SK-N-SH (cell line): ENCODE results near the gene PHETA2. TPM values are rescaled to one million over a fixed set of nuclear protein-coding genes. Genes with fewer than 3 reads are reported as not detected.

Source experiments
- CTCF ChIA-PET: fragments of 300-600, 350-600 bp; formaldehyde crosslinking; extraction: SDS; loops from one replicate; lab custom pipeline; 2021; lab: Yijun Ruan, JAX
- POLR2A ChIA-PET: fragments of 350-600 bp; sonication (Branson Sonifier 250); formaldehyde crosslinking; extraction: SDS; loops from one replicate; lab custom pipeline; 2020; ENCODE audit warnings: antibody characterized with exemption, inconsistent platforms; lab: Yijun Ruan, JAX
- DNase-seq: peaks from one replicate; pipeline ENCODE4 v3.0.0; 2012
- H2AFZ ChIP-seq: fragments of 200-600 bp; sonication (generic); 2 replicates; pipeline ENCODE4 v1.8.1; 2016; ENCODE audit warnings: antibody characterized with exemption, mild to moderate bottlenecking, low read depth
- H3F3A ChIP-seq: fragments of 200-600 bp; sonication (generic); replicated peaks from 2 replicates; pipeline ENCODE3; 2016; ENCODE audit warnings: antibody characterized with exemption, mild to moderate bottlenecking; ENCODE audit not compliant: insufficient read depth
- H3K27ac ChIP-seq, 2 experiments: fragments of 200-500 bp in 1 of 2; fragments of 200-600 bp in 1 of 2; sonication (Bioruptor generic) in 1 of 2; sonication (generic), shearing (Covaris generic) in 1 of 2; 2 replicates each; pipeline versions ENCODE4 v1.5.1 to v1.6.1; 2014 to 2016; ENCODE audit warnings: low read depth in 2 of 2, inconsistent platforms in 1 of 2, low read length in 1 of 2, mild to moderate bottlenecking in 1 of 2, mixed read lengths in 1 of 2
- H3K27me3 ChIP-seq: fragments of 200-600 bp; sonication (generic), shearing (Covaris generic); 2 replicates; pipeline ENCODE4 v1.6.1; 2016; ENCODE audit warnings: mixed run types; ENCODE audit not compliant: insufficient read depth
- H3K36me3 ChIP-seq, 2 experiments: fragments of 200-500 bp in 1 of 2; fragments of 200-600 bp in 1 of 2; sonication (Bioruptor generic) in 1 of 2; sonication (generic) in 1 of 2; replicated peaks in 1 of 2; 2 replicates each; pipeline versions ENCODE3 to v1.5.1; 2014 to 2016; ENCODE audit warnings: low read length in 1 of 2, mild to moderate bottlenecking in 1 of 2; ENCODE audit not compliant: insufficient read depth in 2 of 2, control insufficient read depth in 1 of 2
- H3K4me1 ChIP-seq, 2 experiments: fragments of 200-500 bp in 1 of 2; fragments of 200-600 bp in 1 of 2; sonication (Bioruptor generic) in 1 of 2; sonication (generic), shearing (Covaris generic) in 1 of 2; 2 replicates each; pipeline versions ENCODE4 v1.5.1 to v1.6.1; 2014 to 2016; ENCODE audit warnings: low read depth in 1 of 2, low read length in 1 of 2, mixed run types in 1 of 2; ENCODE audit not compliant: insufficient read depth in 2 of 2, control insufficient read depth in 1 of 2
- H3K4me2 ChIP-seq: fragments of 200-600 bp; sonication (generic), shearing (Covaris generic); 2 replicates; pipeline ENCODE4 v1.6.1; 2017; ENCODE audit warnings: mixed run types
- H3K4me3 ChIP-seq, 2 experiments: fragments of 200-500 bp in 1 of 2; fragments of 200-600 bp in 1 of 2; sonication (Bioruptor generic) in 1 of 2; sonication (generic), shearing (Covaris generic) in 1 of 2; 2 replicates each; pipeline versions ENCODE4 v1.5.1 to v1.8.1; 2014 to 2016; ENCODE audit warnings: low read depth in 2 of 2, inconsistent platforms in 1 of 2, low read length in 1 of 2, mild to moderate bottlenecking in 1 of 2, mixed read lengths in 1 of 2, moderate library complexity in 1 of 2
- H3K79me2 ChIP-seq: fragments of 200-600 bp; sonication (generic); 2 replicates; pipeline ENCODE4 v1.8.1; 2017; ENCODE audit warnings: mild to moderate bottlenecking; ENCODE audit not compliant: insufficient read depth
- H3K9ac ChIP-seq: fragments of 200-600 bp; sonication (generic); 2 replicates; pipeline ENCODE4 v1.6.1; 2017; ENCODE audit warnings: mixed run types
- H3K9me2 ChIP-seq: fragments of 200-600 bp; sonication (generic); 2 replicates; pipeline ENCODE4 v1.6.1; 2017; ENCODE audit warnings: mixed run types
- H3K9me3 ChIP-seq: fragments of 200-600 bp; sonication (generic); 2 replicates; pipeline ENCODE4 v1.6.1; 2017; ENCODE audit warnings: mixed run types, mild to moderate bottlenecking, moderate library complexity
- H4K20me1 ChIP-seq: fragments of 200-600 bp; sonication (generic); 2 replicates; pipeline ENCODE4 v1.6.1; 2017; ENCODE audit warnings: mild to moderate bottlenecking, mixed run types; ENCODE audit not compliant: insufficient read depth
- CHD2 ChIP-seq: fragments of 150-350 bp; IDR thresholded peaks from 2 replicates; pipeline ENCODE4 v1.6.1; 2018; ENCODE audit warnings: low read length; ENCODE audit not compliant: partially characterized antibody
- ELF1 ChIP-seq: IDR thresholded peaks from 2 replicates; pipeline ENCODE4 v1.4.0; 2012
- EP300 ChIP-seq, 2 experiments: IDR thresholded peaks; 2 replicates each; pipeline versions ENCODE4 v1.4.0 to v1.6.1; 2012; ENCODE audit warnings: borderline replicate concordance in 1 of 2, low read depth in 1 of 2, low read length in 1 of 2
- EZH2phosphoT487 ChIP-seq: fragments of 200-600 bp; sonication (generic); IDR thresholded peaks from 2 replicates; pipeline ENCODE4 v1.6.1; 2017; ENCODE audit warnings: low read depth, mixed run types, mild to moderate bottlenecking, antibody characterized with exemption, moderate library complexity, borderline replicate concordance
- FOXJ3 ChIP-seq: sonication (generic); formaldehyde crosslinking; IDR thresholded peaks from 2 replicates; pipeline ENCODE4 v1.5.1; 2020; ENCODE audit warnings: mild to moderate bottlenecking, missing genetic modification reagents
- GATA2 ChIP-seq: sonication (generic); formaldehyde crosslinking; IDR thresholded peaks from 2 replicates; pipeline ENCODE4 v1.5.0; 2020; ENCODE audit warnings: mild to moderate bottlenecking, missing genetic modification reagents
- MEF2A ChIP-seq: IDR thresholded peaks from 2 replicates; pipeline ENCODE4 v1.4.0; 2012; ENCODE audit warnings: low read depth, borderline replicate concordance
- MXI1 ChIP-seq: IDR thresholded peaks from 2 replicates; pipeline ENCODE4 v1.6.1; 2012; ENCODE audit warnings: mild to moderate bottlenecking, low read depth, low read length, improper control_type of control experiment
- NRF1 ChIP-seq: IDR thresholded peaks from 2 replicates; pipeline ENCODE4 v1.6.1; 2012; ENCODE audit warnings: low read depth, mild to moderate bottlenecking, low read length
- POLR2AphosphoS5 ChIP-seq: IDR thresholded peaks from 2 replicates; pipeline ENCODE4 v1.6.1; 2012; ENCODE audit warnings: low read depth, low read length
- RFX5 ChIP-seq: IDR thresholded peaks from 2 replicates; pipeline ENCODE4 v1.6.1; 2012; ENCODE audit warnings: mild to moderate bottlenecking, improper control_type of control experiment, low read length
- SIN3A ChIP-seq: IDR thresholded peaks from 2 replicates; pipeline ENCODE4 v1.6.1; 2012; ENCODE audit warnings: low read depth, mild to moderate bottlenecking, low read length, moderate library complexity, borderline replicate concordance
- TCF12 ChIP-seq: IDR thresholded peaks from 2 replicates; pipeline ENCODE4 v1.4.0; 2012
- TEAD4 ChIP-seq: IDR thresholded peaks from 2 replicates; pipeline ENCODE4 v1.4.0; 2012; ENCODE audit warnings: mild to moderate bottlenecking, borderline replicate concordance; ENCODE audit not compliant: insufficient read depth
- YY1 ChIP-seq: IDR thresholded peaks from 2 replicates; pipeline ENCODE4 v1.4.0; 2012; ENCODE audit warnings: low read depth, mild to moderate bottlenecking
- WGBS: methylation state at CpG from one replicate; pipeline ENCODE4 v1.1.6; 2017; ENCODE audit warnings: low lambda C conversion rate; 5-methylcytosine and 5-hydroxymethylcytosine counted together
- polyA plus RNA-seq, 3 experiments: library from polyadenylated mRNA; depleted of rRNA; stranded (reverse); fragments of >200 nt; gene quantifications; 2 replicates each; pipeline ENCODE4 v1.2.3, GENCODE V29; 2012
- TF ChIP-seq, protein P1 (sequence below): fragments of 150-350 bp; IDR thresholded peaks from 2 replicates; pipeline ENCODE4 v1.6.1; 2017; ENCODE audit warnings: antibody characterized with exemption, low read length, low read depth, borderline replicate concordance
- TF ChIP-seq, protein P2 (sequence below): IDR thresholded peaks from 2 replicates; pipeline ENCODE4 v1.4.0; 2012; ENCODE audit warnings: low read depth, borderline replicate concordance
- TF ChIP-seq, protein P3 (sequence below): fragments of 150-350 bp; IDR thresholded peaks from 2 replicates; pipeline ENCODE4 v1.6.1; 2016; ENCODE audit warnings: mild to moderate bottlenecking, low read depth, low read length
- TF ChIP-seq, protein P4 (sequence below): IDR thresholded peaks from 2 replicates; pipeline ENCODE4 v1.6.1; 2012; ENCODE audit warnings: mild to moderate bottlenecking, low read depth, low read length, moderate library complexity

PHETA2 gene
- polyA plus RNA-seq, 1 of the 3 experiments (the other 2 are of a cell fraction), result 0.05 TPM

DNA sequence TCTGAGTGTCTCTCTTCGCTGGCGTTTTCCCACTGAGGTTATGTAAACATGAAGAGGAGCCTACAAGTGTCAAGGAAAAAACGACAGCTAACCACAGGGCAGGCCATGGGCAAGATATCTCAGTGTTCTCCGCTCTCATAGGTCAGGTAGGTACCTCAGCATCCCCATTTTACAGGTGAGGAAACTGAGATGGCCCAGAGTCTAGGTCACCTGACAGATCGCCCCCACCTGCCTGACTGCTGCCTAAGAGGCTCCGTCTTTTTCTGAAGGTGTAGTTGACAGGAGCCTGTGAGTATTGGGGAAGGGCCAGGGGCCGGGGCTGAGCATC, 17.4 kb downstream of the PHETA2 start:
- Histone ChIP-seq H4K20me1 (no peaks in the 10 kb centered on the region), H3K4me2 (peak overlapping the region; percentile 81), H3K9me2 (no peaks in the 10 kb centered on the region), H3K4me3 (peak overlapping the region; percentile 50 to 74), H3F3A (peaks cover 9% of the 10 kb centered on the region), H3K36me3 (peaks cover 6 to 8% of the 10 kb centered on the region in 2 experiments), H3K27ac (peak overlapping the region; percentile 50 to 62; a peak in 3 of 4 replicates), H2AFZ (peak overlapping the region; percentile 68; the same call in 1 of the 2 replicates), H3K9ac (peak overlapping the region; percentile 56), H3K27me3 (no peaks in the 10 kb centered on the region), H3K4me1 (peaks cover 0 to 4% of the 10 kb centered on the region in 2 experiments; a peak in 1 of 4 replicates), H3K79me2 (peaks cover 27% of the 10 kb centered on the region), H3K9me3 (no peaks in the 10 kb centered on the region)
- WGBS, result 78% methylated on average over 1 of the region's 7 CpGs
- TF ChIP-seq, protein P1, sequence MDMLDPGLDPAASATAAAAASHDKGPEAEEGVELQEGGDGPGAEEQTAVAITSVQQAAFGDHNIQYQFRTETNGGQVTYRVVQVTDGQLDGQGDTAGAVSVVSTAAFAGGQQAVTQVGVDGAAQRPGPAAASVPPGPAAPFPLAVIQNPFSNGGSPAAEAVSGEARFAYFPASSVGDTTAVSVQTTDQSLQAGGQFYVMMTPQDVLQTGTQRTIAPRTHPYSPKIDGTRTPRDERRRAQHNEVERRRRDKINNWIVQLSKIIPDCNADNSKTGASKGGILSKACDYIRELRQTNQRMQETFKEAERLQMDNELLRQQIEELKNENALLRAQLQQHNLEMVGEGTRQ, result no peak
- TF ChIP-seq MEF2A (no peak), EP300 (IDR thresholded peaks at IDR 0.05; ENCODE audit: borderline replicate concordance in 1 of 2, low read depth in 1 of 2, low read length in 1 of 2) (no peak)
- no peak for DNase-seq
- POLR2A ChIA-PET, result interaction anchor here (0.9 to 2.1 kb wide), 3 partner anchors 11 to 353 kb away, joined by 3 to 8 read pairs (median 8); no protein-coding TSS in a partner anchor
- CTCF ChIA-PET, result interaction anchor here (0.6 to 2.1 kb wide), 22 partner anchors 9 to 382 kb away, joined by 3 to 28 read pairs (median 3); partner anchors contain the start of genes CENPM, SMDT1 and SMIM45

DNA sequence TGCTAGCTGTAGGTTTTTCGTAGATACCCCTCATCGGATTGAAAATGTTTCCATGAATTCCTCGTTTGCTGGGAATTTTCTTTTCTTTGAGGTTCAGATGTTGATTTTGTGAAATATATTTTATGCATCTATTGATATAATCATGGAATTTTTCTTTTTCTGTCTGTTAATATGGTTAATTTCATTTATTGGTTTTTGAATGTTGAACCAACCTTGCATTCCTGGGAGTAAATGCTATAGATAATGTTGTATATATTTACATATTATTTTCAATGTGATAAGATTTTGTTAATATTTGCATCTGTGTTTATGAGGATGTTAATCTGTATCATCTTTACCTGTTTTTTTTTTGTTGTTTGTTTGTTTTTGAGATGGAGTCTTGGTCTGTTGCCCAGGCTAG, 27.2 kb downstream of the PHETA2 start:
- Histone ChIP-seq H3K4me1 (no peaks in the 10 kb centered on the region), H3K27me3 (no peaks in the 10 kb centered on the region), H3K36me3 (no peaks in the 10 kb centered on the region), H2AFZ (no peak overlapping the region), H3K9me3 (0 out of 2 replicates have a peak, but pooled peaks cover 3% of the 10 kb centered on the region), H3K4me3 (no peak overlapping the region), H4K20me1 (no peaks in the 10 kb centered on the region), H3K9ac (no peak overlapping the region), H3K4me2 (no peak overlapping the region), H3K79me2 (no peaks in the 10 kb centered on the region), H3K27ac (no peak overlapping the region), H3F3A (no peaks in the 10 kb centered on the region), H3K9me2 (no peaks in the 10 kb centered on the region)
- ChIA-PET POLR2A (no interaction called here), CTCF (interaction anchor here (1.3 kb wide), 1 partner anchor 10 kb away, joined by 4 read pairs; no protein-coding TSS in a partner anchor)
- no peak for DNase-seq
- 80% methylated on average over 3 of the region's 3 CpGs for WGBS
- no peak for TF ChIP-seq NRF1
- no peak for TF ChIP-seq SIN3A
- no peak for TF ChIP-seq CHD2
- TF ChIP-seq, protein P1, result no peak
- no peak for TF ChIP-seq YY1
- TF ChIP-seq ELF1, result no peak
- TF ChIP-seq POLR2AphosphoS5, result no peak
- TF ChIP-seq EZH2phosphoT487, result no peak
- TF ChIP-seq RFX5, result no peak
- TF ChIP-seq MXI1, result no peak
- TF ChIP-seq, protein P2, sequence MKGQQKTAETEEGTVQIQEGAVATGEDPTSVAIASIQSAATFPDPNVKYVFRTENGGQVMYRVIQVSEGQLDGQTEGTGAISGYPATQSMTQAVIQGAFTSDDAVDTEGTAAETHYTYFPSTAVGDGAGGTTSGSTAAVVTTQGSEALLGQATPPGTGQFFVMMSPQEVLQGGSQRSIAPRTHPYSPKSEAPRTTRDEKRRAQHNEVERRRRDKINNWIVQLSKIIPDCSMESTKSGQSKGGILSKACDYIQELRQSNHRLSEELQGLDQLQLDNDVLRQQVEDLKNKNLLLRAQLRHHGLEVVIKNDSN, result no peak
- TF ChIP-seq TCF12, result no peak
- TF ChIP-seq FOXJ3 (CRISPR knock-in tag), result no peak
- TF ChIP-seq TEAD4, result no peak
- TF ChIP-seq GATA2 (CRISPR knock-in tag), result no peak
- TF ChIP-seq, protein P3, sequence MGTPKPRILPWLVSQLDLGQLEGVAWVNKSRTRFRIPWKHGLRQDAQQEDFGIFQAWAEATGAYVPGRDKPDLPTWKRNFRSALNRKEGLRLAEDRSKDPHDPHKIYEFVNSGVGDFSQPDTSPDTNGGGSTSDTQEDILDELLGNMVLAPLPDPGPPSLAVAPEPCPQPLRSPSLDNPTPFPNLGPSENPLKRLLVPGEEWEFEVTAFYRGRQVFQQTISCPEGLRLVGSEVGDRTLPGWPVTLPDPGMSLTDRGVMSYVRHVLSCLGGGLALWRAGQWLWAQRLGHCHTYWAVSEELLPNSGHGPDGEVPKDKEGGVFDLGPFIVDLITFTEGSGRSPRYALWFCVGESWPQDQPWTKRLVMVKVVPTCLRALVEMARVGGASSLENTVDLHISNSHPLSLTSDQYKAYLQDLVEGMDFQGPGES, result no peak
- TF ChIP-seq, protein P4, sequence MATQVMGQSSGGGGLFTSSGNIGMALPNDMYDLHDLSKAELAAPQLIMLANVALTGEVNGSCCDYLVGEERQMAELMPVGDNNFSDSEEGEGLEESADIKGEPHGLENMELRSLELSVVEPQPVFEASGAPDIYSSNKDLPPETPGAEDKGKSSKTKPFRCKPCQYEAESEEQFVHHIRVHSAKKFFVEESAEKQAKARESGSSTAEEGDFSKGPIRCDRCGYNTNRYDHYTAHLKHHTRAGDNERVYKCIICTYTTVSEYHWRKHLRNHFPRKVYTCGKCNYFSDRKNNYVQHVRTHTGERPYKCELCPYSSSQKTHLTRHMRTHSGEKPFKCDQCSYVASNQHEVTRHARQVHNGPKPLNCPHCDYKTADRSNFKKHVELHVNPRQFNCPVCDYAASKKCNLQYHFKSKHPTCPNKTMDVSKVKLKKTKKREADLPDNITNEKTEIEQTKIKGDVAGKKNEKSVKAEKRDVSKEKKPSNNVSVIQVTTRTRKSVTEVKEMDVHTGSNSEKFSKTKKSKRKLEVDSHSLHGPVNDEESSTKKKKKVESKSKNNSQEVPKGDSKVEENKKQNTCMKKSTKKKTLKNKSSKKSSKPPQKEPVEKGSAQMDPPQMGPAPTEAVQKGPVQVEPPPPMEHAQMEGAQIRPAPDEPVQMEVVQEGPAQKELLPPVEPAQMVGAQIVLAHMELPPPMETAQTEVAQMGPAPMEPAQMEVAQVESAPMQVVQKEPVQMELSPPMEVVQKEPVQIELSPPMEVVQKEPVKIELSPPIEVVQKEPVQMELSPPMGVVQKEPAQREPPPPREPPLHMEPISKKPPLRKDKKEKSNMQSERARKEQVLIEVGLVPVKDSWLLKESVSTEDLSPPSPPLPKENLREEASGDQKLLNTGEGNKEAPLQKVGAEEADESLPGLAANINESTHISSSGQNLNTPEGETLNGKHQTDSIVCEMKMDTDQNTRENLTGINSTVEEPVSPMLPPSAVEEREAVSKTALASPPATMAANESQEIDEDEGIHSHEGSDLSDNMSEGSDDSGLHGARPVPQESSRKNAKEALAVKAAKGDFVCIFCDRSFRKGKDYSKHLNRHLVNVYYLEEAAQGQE, result no peak
